NCI-H774 (cell line): ENCODE results near the gene CDK2AP2.
"Not testable (repeated sequence)": the region's sequence is repeated elsewhere in the genome, so short reads cannot be mapped to it uniquely, and the experiment has no call there.

ENCODE experiments used
- DNase-seq: peaks from one replicate; lab custom pipeline; 2025; lab: John Stamatoyannopoulos, UW

CDK2AP2 gene

GRCh38 chr11:67523556-67524479, 15.9 kb upstream of the CDK2AP2 start:
- DNase-seq = no peak

DNA sequence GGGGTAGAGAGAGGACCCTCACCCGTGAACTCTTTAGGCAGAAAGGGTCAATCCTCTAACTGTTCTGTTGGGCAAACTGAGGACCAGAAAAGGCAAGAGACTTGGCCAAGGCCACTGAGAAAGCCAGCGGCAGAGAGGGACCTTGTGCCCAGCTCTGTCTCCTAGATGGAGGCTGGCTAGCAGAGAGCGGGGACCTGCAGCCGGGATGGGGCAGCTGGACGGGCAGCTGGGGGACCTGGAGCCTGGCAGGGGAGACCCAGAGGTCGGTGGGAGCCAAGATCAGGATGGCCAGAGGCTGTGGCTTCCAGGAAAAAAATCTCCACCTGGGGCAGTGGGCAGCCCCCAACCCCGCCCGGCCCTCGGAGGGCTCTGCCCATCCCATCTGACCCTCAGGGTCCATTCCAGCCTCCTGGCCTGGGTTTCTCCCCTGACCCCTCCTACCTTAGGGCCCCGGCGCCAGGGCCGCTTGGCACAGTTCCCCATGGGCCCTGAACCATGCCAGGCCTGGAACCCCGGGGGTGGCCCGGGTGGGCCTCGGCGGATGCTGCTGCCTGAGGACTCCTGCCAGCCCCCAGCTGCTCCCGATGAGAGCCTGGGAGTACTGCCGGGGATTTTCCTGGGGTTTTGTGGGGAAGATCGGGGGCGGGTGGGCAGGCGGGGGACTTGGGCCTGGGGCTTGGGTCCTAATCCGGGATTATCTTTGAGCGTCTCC, 15.0 kb upstream of the CDK2AP2 start, which contains the start of gene CABP2:
CABP2 (minus strand) TSS at position 603 of the 712 bp plus-strand sequence; CDS start at position 483, 120 bp downstream.
- DNase-seq = no peak

DNA sequence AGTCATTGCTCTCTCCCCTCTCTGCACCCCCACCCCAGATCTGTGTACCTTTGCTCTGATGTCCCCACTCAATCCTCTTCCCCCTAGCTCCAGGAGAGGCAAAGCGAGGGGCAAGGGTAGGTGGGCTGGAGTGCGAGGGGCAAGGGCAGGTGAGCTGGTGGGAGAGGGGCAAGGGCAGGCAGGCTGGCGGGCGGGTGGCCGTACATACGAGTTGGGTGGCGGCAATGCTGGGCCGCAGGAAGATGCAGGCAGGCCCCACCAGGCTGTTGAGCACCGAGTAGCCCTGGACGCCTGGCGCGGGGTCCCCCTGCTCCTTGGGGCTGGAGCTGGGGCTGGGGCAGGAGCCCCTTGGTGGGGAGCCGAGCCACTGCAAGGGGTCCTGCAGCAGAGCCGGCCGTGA, 14.4 kb upstream of the CDK2AP2 start:
- no peak for DNase-seq

- DNase-seq = no peak
Measured at GRCh38 chr11:67521924-67522323, 14.0 kb upstream of the CDK2AP2 start.

DNA sequence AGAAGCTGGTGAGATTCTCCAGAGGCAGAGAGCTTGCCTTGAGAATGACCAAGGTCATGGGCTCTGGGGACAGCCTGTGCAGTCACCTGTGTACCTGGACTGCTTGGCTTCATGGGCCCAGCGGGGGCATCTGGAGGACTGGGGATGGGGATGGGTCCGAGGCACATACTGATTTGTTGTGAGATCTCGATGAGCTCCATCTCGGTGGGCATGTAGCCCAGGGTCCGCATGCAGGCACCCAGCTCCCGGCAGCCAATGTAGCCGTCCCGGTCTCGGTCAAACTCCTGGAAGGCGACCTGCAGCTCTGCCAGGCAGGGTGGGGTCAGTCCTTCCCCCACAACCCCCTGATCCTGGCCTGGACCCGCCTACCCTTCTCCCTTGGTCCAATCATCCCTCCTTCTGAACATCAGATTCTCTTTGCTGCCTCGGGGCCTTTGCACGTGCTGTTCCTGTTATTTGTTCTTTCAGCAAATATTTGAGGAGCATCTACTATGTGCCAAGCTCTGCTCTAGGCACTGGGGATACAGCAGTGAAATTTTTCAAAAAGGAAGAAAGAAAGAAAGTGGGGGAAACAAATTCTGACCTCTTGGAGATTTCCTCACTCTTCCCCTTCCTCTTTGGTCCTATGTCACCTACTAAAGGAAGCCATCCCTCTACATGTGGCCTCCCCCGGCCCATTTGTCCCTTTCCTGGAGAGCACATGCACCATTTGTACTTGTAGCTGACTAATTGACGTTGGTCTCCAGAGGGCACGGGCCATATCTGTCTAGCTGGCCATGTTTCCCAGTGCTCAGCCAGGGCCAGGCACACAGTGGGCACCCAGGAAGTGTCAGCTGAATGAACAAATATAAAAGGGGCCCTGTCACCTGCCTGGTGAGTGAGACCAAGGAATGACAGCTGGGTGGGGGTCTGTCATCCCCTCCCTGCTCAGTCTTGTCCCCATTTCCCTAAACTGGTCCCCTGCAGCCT, 13.2 kb upstream of the CDK2AP2 start:
- no peak for DNase-seq

GRCh38 chr11:67519726-67520125, 11.8 kb upstream of the CDK2AP2 start:
- no peak for DNase-seq

DNA sequence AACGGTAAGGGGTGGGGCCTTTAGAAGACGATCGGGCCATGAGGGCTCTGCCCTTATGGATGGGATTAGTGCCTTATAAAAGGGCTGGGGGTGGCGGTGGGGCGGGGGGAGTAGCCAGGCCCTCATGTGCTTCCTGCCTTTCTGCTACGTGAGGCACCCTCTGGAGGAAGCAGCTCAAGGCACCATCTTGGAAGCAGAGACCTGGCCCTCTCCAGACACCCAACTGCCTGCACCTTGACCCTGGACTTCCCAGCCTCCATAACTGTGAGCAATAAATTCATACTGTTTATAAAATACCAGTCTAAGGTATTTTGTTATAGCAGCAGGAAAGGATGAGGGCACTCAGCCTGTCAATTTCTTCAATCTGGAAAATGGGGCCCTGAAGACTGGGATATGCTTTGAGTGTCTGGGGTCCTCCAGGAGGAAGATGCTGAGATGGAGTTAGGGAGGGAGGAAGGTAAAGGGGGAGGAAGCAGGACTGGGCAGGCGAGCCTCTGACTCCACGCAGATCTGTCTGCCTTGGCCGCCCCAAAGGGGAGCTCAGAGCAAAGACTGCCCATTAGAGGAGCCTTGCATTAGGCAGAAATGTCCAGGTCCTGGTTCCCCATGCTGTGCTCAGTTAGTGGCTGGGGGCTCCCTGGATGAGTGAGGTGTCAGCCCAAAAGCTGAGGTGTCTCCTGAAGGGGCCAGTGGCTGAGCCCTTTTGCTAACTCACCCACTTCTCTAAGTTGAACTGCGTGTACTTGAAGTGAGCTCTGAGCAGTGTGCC, 10.0 kb upstream of the CDK2AP2 start:
- no peak for DNase-seq

- DNase-seq = no peak
Measured at GRCh38 chr11:67516806-67517205, 8.8 kb upstream of the CDK2AP2 start.

- no peak for DNase-seq
Measured at GRCh38 chr11:67514116-67514515, 6.2 kb upstream of the CDK2AP2 start.

DNA sequence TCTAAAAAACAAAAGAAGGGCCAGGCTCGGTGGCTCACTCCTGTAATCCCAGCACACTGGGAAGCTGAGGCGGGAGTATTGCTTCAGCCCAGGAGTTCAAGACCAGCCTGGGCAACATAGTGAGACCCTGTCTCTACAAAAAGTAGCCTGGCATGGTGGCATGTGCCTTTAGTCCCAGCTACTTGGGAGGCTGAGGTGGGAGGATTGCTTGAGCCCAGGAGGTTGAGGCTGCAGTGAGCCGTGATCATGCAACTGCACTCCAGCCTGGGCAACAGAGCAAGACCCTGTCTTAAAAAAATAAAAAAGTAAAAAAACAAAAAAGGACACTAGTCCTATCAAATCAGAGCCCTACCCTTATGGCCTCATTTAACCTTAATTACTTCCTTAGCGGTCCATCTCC, 3.6 kb upstream of the CDK2AP2 start:
- not testable (repeated sequence) for DNase-seq

DNA sequence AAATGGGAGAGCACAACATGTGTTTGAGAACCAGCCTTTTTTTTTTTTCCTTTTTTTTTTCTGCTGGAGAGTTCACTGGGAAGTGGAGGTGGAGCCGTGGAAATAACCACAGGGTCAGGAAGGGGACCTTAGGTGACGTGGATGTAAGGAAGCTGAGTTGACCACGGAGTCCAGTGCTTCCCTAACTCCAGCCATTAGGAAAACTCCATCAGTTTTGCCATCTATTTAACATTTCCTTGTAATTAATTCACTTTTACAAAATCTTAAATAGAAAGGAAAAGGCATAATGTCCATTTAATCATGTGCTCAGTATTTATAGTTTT, 2.0 kb upstream of the CDK2AP2 start:
- no peak for DNase-seq

DNA sequence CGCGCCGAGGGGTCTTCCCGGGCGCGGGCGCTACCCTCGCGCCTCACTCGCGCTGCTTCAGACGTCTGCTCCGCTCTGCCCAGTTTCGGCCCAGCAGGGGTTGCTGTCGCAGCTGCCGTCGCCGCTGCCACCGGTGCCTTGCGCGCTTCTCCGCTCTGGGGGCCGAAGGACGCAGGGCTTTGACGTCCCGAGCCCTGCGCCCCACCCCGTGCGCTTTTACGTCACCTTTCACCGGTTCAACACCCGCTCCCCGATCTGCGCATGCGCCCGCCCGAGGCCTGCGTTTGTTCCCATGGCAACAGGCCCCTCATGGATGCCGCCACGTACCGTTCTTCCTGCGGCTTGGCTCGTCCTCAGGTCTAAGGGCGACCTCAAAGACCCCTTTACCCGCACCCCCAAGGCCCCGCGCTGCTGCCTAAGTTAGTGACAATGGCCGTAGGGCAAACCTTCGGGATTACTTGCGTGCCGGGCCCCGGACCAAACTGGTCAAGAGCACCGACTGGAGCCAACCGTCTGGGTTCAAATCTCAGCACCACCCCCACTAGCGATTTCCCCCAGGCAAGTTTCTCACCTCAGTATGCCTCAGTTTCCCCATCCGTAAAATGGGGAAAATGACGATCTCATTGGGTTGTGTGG, 642 bp upstream of the CDK2AP2 start:
- peak; percentile 98 for DNase-seq

- DNase-seq = no peak
Measured at GRCh38 chr11:67507242-67507863, 609 bp downstream of the CDK2AP2 start.

DNA sequence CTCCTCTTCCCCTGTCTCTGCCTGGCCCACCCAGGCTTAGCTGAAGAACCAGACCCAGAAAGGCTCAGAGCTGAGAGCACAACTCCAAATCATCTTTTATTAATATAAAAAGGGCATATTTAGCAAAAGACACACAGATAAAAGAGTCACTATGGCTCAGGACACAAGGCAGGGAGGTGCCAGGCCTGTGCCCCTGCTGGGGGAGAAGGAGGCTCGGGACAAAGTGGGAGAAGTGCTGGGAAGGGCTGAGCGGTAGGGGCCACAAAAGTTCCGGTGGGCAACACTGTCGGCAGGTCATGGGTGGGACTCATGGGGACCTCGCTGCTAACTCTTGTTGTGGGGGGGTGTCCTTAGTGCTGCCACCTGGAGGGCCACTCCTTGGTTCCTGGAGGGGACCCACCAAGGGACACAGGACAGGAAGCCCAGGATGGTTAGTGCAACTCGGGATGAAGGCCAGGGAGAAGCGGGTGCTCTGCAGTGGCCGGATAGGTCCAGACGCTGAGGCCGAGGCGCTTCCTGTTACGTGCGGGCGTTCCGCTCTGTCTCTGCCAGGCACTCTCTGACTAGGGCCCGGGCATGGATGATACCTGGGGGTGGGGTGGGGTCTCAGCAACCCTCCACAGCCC, 1.4 kb downstream of the CDK2AP2 start:
- no peak for DNase-seq

GRCh38 chr11:67505605-67506396, 2.2 kb downstream of the CDK2AP2 start:
- peak; percentile 79 for DNase-seq

- peak; percentile 27 for DNase-seq
Measured at GRCh38 chr11:67504950-67505581, 2.9 kb downstream of the CDK2AP2 start, which contains the start of gene PITPNM1. Gene PITPNM1 (minus strand): TSS chr11:67505363. CDS start chr11:67504180, 1,183 bp downstream.

DNA sequence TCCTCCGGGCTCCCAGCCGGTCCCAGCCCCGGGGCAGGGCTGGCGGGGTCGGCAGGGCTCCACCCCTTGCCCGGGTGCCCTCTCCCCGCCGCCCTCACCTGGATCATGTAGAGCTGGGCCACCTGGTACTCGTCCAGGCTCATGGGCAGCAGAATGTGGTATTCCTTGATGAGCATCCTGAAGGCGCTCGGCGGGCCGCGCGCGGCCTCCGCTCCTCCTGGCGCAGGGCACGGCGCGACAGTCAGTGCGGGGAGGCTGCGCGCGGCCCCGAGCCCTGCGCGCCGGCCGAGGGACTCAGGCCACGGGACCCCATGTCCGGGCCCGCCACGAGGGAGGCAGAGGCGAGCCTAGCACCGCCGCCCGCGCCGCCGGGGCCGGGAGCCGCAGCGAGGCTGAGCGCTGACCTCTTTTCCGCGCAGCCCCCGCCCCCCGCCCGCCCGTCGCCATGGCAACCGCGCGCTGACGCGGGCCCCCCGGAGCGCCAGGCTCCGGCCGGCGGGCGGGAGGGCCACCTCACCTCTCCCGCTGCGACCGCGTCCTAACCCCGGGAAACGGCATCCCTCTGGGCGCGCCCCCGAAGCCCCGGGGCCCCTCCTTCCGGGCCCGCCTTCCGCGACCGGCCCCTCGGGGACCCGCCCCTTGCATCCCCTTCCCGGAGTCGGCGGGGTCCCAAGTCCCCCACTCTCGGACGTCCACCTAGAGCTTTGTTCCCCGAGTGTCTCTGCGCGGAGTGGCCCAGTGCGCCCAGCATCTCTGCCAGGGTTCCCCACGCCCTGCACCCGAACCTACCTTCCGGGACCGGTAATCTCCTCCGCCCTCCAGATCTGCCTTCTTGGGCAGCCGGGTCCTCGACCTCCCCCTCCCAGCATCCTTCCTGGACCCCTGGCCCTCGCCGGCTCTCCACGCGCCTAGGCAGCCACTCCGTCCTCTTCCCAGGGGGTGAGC, 3.7 kb downstream of the CDK2AP2 start:
- DNase-seq = peak; percentile 7
